ENCODE results near the gene SPAG6.
A peak's percentile ranks its signal among the peaks of the same experiment; 100 is the strongest.
"Not testable (repeated sequence)": the region's sequence is repeated elsewhere in the genome, so short reads cannot be mapped to it uniquely, and the experiment has no call there.

SPAG6 gene

GRCh38 chr10:22372298-22372697, 27.0 kb downstream of the SPAG6 start:
- DNase-seq (ENCODE audit: low read depth) = no peak

- no peak for DNase-seq (ENCODE audit: low read depth)
These were observed 27.6 kb downstream of the SPAG6 start for GRCh38 chr10:22372917-22373316.

GRCh38 chr10:22374489-22375126, 29.3 kb downstream of the SPAG6 start:
- DNase-seq (ENCODE audit: low read depth) = no peak

GRCh38 chr10:22379059-22379458, 33.8 kb downstream of the SPAG6 start:
- DNase-seq (ENCODE audit: low read depth) = no peak

GRCh38 chr10:22381262-22381661, 36.0 kb downstream of the SPAG6 start:
- no peak for DNase-seq (ENCODE audit: low read depth)

- no peak for DNase-seq (ENCODE audit: low read depth)
These were observed 41.2 kb downstream of the SPAG6 start for GRCh38 chr10:22386503-22386902.

GRCh38 chr10:22389856-22390589, 44.7 kb downstream of the SPAG6 start:
- DNase-seq (ENCODE audit: low read depth) = no peak

- DNase-seq (ENCODE audit: low read depth) = no peak
These were observed 46.3 kb downstream of the SPAG6 start for GRCh38 chr10:22391600-22391999.

- DNase-seq (ENCODE audit: low read depth) = not testable (repeated sequence)
These were observed 50.9 kb downstream of the SPAG6 start for GRCh38 chr10:22396195-22396594.

GRCh38 chr10:22406916-22407315, 61.6 kb downstream of the SPAG6 start:
- not testable (repeated sequence) for DNase-seq (ENCODE audit: low read depth)

GRCh38 chr10:22410394-22410793, 65.1 kb downstream of the SPAG6 start:
- no peak for DNase-seq (ENCODE audit: low read depth)

GRCh38 chr10:22410846-22411245, 65.5 kb downstream of the SPAG6 start:
- DNase-seq (ENCODE audit: low read depth) = no peak

- no peak for DNase-seq (ENCODE audit: low read depth)
These were observed 68.8 kb downstream of the SPAG6 start for GRCh38 chr10:22414146-22414545.

GRCh38 chr10:22415072-22415471, 69.8 kb downstream of the SPAG6 start:
- DNase-seq (ENCODE audit: low read depth) = no peak

GRCh38 chr10:22417736-22418268, 72.5 kb downstream of the SPAG6 start:
- no peak for DNase-seq (ENCODE audit: low read depth)

- peak; percentile 26 for DNase-seq (ENCODE audit: low read depth)
These were observed 75.7 kb downstream of the SPAG6 start for GRCh38 chr10:22420787-22421517.

- no peak for DNase-seq (ENCODE audit: low read depth)
These were observed 81.4 kb downstream of the SPAG6 start for GRCh38 chr10:22426653-22427052.

GRCh38 chr10:22427101-22427500, 81.8 kb downstream of the SPAG6 start:
- DNase-seq (ENCODE audit: low read depth) = no peak

- DNase-seq (ENCODE audit: low read depth) = peak; percentile 96
These were observed 82.7 kb downstream of the SPAG6 start for GRCh38 chr10:22427890-22428571.

- DNase-seq (ENCODE audit: low read depth) = no peak
These were observed 83.8 kb downstream of the SPAG6 start for GRCh38 chr10:22429146-22429545.

- DNase-seq (ENCODE audit: low read depth) = no peak
These were observed 84.7 kb downstream of the SPAG6 start for GRCh38 chr10:22429981-22430421.

- peak; percentile 90 for DNase-seq (ENCODE audit: low read depth)
These were observed 88.6 kb downstream of the SPAG6 start for GRCh38 chr10:22433875-22434274.

All from fibroblast of gingiva (primary cell).